Measurements from ENCODE around the gene CLCN4.

Gene CLCN4

DNA sequence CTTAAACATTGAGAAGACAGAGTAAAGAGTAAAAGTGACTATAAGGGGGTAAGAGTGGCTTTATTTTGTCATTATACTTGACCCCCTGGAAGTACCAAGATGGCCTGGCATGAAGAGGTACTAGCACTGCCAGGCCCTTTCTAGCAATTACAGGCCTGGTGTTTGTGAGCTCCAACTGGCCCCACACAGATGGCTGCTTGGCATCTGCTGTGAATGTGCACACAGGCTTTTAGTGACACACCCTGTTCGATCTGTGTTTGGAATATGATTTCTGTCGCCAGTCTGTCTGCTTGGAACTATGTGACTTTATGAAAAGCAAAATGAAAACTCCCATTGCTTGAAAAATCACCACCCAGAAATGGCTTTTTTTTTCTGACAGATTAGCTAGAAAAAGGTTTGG lies 123.3 kb downstream of the CLCN4 start:
- Histone ChIP-seq H3K4me1 (ENCODE audit: insufficient read depth, low read length) (no peaks in the 10 kb centered on the region), H3K27me3 (ENCODE audit: insufficient read depth, low read length, poor library complexity) (no peaks in the 10 kb centered on the region), H3K36me3 (ENCODE audit: insufficient read depth, low read length) (no peaks in the 10 kb centered on the region), H3K27ac (ENCODE audit: low read length) (no peak overlapping the region), H3K9me3 (ENCODE audit: insufficient read depth, low read length, severe bottlenecking) (no peaks in the 10 kb centered on the region), H4K20me1 (ENCODE audit: insufficient read depth, low read length) (no peaks in the 10 kb centered on the region), H3K79me2 (ENCODE audit: insufficient read depth, low read length) (no peaks in the 10 kb centered on the region), H2AFZ (ENCODE audit: low read depth, low read length) (no peak overlapping the region), H3K4me2 (ENCODE audit: insufficient read depth, low read length) (no peak overlapping the region), H3K9ac (ENCODE audit: low read depth, low read length) (no peak overlapping the region), H3K4me3 (ENCODE audit: low read depth in 1 of 2, low read length in 2 of 2) (no peak overlapping the region)
- ATAC-seq (ENCODE audit: insufficient read depth, low read depth), result no peak
- DNase-seq, result no peak
- TF ChIP-seq, protein P1, sequence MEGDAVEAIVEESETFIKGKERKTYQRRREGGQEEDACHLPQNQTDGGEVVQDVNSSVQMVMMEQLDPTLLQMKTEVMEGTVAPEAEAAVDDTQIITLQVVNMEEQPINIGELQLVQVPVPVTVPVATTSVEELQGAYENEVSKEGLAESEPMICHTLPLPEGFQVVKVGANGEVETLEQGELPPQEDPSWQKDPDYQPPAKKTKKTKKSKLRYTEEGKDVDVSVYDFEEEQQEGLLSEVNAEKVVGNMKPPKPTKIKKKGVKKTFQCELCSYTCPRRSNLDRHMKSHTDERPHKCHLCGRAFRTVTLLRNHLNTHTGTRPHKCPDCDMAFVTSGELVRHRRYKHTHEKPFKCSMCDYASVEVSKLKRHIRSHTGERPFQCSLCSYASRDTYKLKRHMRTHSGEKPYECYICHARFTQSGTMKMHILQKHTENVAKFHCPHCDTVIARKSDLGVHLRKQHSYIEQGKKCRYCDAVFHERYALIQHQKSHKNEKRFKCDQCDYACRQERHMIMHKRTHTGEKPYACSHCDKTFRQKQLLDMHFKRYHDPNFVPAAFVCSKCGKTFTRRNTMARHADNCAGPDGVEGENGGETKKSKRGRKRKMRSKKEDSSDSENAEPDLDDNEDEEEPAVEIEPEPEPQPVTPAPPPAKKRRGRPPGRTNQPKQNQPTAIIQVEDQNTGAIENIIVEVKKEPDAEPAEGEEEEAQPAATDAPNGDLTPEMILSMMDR (IDR thresholded peaks at IDR 0.05; ENCODE audit: borderline replicate concordance, extremely low read depth, low read length, poor library complexity, severe bottlenecking), result no peak
- TF ChIP-seq EZH2 (IDR thresholded peaks at IDR 0.05; ENCODE audit: borderline replicate concordance, low read depth, low read length, severe bottlenecking), result no peak

DNA sequence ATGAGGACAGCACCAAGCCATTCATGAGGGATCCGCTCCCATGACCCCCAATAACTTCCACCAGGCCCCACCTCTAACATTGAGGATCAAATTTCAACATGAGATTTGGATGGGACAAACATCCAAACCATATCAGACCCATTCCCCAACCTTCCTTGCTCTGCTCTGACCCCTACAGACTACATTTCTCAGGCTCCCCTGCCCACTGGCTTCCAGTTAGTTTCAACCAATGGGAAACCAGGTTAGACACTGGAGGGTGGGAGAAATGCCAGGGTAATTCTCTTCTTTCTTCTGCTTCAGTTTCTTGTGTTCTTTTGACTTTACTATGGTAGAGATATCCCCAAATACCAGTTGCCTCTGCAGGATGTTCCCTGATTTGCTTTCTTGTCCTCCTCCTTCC lies 125.7 kb downstream of the CLCN4 start:
- H3K27me3 ChIP-seq (ENCODE audit: insufficient read depth, low read length, poor library complexity), result no peaks in the 10 kb centered on the region
- no peak overlapping the region for H3K4me2 ChIP-seq (ENCODE audit: insufficient read depth, low read length)
- H3K4me1 ChIP-seq (ENCODE audit: insufficient read depth, low read length), result no peaks in the 10 kb centered on the region
- no peaks in the 10 kb centered on the region for H3K36me3 ChIP-seq (ENCODE audit: insufficient read depth, low read length)
- H3K4me3 ChIP-seq (ENCODE audit: low read depth in 1 of 2, low read length in 2 of 2), result no peak overlapping the region
- no peak for ATAC-seq (ENCODE audit: insufficient read depth, low read depth)
- TF ChIP-seq EZH2 (IDR thresholded peaks at IDR 0.05; ENCODE audit: borderline replicate concordance, low read depth, low read length, severe bottlenecking), result no peak
- TF ChIP-seq, protein P1 (IDR thresholded peaks at IDR 0.05; ENCODE audit: borderline replicate concordance, extremely low read depth, low read length, poor library complexity, severe bottlenecking), result no peak
- H2AFZ ChIP-seq (ENCODE audit: low read depth, low read length), result no peak overlapping the region
- H3K27ac ChIP-seq (ENCODE audit: low read length), result no peak overlapping the region
- H3K9ac ChIP-seq (ENCODE audit: low read depth, low read length), result no peak overlapping the region
- H4K20me1 ChIP-seq (ENCODE audit: insufficient read depth, low read length), result no peaks in the 10 kb centered on the region
- H3K79me2 ChIP-seq (ENCODE audit: insufficient read depth, low read length), result no peaks in the 10 kb centered on the region
- DNase-seq, result no peak
- H3K9me3 ChIP-seq (ENCODE audit: insufficient read depth, low read length, severe bottlenecking), result no peaks in the 10 kb centered on the region

DNA sequence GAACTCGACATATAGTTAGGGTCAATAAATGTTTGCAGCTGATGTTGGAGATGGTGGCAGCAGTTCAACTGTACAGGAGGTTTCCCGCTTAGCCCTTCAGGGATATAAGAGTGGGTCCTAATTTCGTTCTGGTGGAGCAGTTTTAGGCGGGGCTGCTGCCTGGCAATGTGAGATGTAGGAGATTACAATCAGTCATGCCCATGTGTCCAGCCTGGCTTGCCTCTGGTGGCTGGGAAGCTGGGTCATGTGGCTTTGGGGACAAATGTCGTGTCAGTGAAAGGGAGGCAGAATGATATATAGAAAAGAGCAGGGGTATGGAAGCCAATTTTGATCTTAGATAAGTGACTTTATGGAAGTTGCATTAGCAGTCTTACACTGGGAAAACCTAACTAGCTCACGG lies 129.4 kb downstream of the CLCN4 start:
- Histone ChIP-seq H4K20me1 (ENCODE audit: insufficient read depth, low read length) (no peaks in the 10 kb centered on the region), H3K9me3 (ENCODE audit: insufficient read depth, low read length, severe bottlenecking) (no peaks in the 10 kb centered on the region), H3K36me3 (ENCODE audit: insufficient read depth, low read length) (no peaks in the 10 kb centered on the region), H3K79me2 (ENCODE audit: insufficient read depth, low read length) (no peaks in the 10 kb centered on the region), H3K27me3 (ENCODE audit: insufficient read depth, low read length, poor library complexity) (no peaks in the 10 kb centered on the region), H3K4me3 (ENCODE audit: low read depth in 1 of 2, low read length in 2 of 2) (no peak overlapping the region), H3K27ac (ENCODE audit: low read length) (no peak overlapping the region), H3K4me1 (ENCODE audit: insufficient read depth, low read length) (no peaks in the 10 kb centered on the region), H3K4me2 (ENCODE audit: insufficient read depth, low read length) (no peak overlapping the region), H3K9ac (ENCODE audit: low read depth, low read length) (no peak overlapping the region), H2AFZ (ENCODE audit: low read depth, low read length) (no peak overlapping the region)
- DNase-seq, result no peak
- no peak for ATAC-seq (ENCODE audit: insufficient read depth, low read depth)
- no peak for TF ChIP-seq EZH2 (IDR thresholded peaks at IDR 0.05; ENCODE audit: borderline replicate concordance, low read depth, low read length, severe bottlenecking)
- TF ChIP-seq, protein P1 (IDR thresholded peaks at IDR 0.05; ENCODE audit: borderline replicate concordance, extremely low read depth, low read length, poor library complexity, severe bottlenecking), result no peak

Data from DND-41 (cell line).